ENCODE data around the gene AGPAT3.

AGPAT3 gene

DNA sequence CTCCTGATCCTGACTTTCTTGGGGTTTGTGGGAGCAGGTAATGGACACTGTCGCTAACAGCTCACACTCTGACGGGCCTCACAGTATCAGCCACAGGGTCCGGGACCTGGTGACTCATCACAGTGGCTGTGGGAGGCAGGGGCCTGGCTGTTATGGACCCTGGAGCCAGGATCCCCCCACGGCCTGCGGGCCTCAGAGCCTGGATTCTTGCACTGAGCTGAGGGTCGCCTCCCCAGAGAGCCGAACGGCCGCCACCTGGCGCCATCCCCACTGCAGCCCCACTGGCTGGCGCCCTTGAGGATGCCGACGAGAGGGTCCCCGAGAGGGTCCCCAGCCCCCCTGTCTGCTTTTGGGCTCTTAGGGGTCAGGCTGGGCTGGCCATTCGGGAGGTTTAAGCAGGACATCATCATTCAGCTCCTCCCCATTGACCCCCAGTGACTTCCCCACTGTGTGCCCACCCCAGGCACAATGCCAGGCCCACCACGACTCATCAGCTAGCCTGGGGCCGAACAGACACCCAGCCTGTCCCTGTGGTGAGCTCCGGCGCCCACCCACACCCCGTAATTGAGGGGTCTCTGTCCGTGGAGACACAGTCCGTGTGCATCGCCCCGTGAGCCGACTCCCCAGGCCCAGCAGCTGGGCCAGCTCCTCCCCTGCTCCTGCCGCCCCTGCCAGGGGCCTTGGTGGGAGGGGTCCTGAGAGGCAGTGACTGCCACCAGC, 116.3 kb downstream of the AGPAT3 start:
- TF ChIP-seq ZNF274 (IDR thresholded peaks at IDR 0.05; ENCODE audit: low read depth, low read length) = no peak
- no peak overlapping the region for H3K4me3 ChIP-seq (ENCODE audit: low read length)

DNA sequence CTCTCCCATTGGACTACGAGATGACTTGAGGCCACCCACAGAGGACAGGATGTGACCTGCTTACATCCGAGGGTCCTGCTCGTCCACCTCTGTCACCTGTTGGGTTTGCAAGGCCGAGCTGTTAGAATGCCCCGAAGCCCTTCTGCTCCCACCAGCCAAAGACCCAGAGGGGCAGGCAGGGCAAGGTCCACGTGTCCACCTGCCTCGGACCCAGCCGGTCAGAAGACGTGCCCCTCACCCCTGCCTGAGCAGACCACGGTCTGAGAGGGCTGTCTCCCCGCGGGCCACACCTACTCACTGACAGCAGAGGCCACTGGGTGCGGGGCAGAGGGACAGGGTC, 116.8 kb downstream of the AGPAT3 start:
- no peak for TF ChIP-seq ZNF274 (IDR thresholded peaks at IDR 0.05; ENCODE audit: low read depth, low read length)
- H3K4me3 ChIP-seq (ENCODE audit: low read length) = no peak overlapping the region

DNA sequence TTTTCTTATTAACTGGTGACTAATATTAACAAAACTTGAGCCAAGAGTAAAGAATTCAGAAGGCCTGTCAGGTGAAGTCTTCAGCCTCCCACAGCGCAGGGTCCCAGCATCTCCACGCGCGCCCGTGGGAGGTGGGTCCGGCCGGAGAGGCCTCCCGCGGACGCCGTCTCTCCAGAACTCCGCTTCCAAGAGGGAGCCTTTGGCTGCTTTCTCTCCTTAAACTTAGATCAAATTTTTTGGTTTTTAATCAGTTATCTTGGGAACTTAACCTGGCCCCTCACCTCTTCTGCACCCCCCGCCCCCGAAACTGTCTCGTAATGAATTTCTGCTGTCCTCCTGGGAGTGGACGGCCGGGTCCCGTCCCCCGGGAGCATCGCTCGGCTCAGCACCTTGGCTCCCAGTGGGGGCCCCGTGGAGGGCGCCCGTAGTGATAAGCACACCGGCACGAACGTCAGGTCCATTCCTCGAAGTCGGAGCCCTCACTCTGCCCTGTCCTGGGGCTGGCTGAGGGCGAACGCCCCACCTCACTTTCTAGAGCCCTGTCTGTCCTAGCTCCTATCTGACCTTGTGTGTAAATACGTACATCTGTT, 117.6 kb downstream of the AGPAT3 start:
- no peak overlapping the region for H3K4me3 ChIP-seq (ENCODE audit: low read length)
- TF ChIP-seq ZNF274 (IDR thresholded peaks at IDR 0.05; ENCODE audit: low read depth, low read length) = no peak

DNA sequence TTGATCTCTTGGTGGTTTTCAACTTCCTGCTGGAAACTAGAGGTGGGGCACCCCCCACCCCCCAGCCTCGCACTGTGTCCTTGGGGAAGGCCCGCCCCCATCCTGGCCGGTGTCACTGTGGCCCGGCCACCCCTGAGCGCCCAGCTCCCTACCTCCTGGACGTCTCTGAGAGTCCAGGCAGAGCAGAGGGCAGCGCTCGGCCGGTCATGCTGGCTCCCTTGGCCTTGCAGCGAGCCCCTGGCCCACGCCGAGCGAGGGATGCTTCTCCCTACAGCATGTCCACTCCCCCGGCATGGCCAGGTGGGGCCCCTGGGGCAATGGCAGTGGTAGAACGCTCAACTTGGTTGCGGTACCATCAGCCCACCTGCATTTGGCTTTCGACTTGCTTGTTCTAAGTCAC, 118.4 kb downstream of the AGPAT3 start:
- H3K4me3 ChIP-seq (ENCODE audit: low read length) = no peak overlapping the region
- TF ChIP-seq ZNF274 (IDR thresholded peaks at IDR 0.05; ENCODE audit: low read depth, low read length) = no peak

DNA sequence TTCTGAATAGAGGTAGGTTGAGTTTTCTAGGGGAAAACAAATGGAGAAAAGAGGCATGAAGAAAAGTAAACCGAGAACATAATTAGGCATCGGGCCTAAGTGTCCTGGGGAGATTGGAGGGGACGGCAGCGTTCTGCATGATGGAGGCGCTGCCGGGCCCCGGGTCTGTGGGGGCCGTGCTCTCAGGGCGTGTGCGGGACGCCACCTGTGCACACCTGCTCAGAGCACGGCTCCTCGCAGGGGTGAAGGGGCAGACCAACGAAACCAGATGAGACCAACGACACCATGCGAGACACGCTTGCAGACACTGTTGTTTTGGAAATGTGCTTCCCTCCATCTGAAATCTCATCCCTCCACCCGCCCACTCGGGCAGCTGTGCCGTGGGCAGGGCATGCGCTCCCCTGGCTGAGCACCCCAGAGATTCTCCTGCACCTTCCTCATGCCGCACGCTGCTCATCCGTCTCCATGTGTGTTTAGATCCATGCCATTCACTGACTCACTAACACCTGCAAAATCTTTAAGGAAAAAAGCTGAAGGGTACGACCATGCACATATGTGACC, 118.9 kb downstream of the AGPAT3 start:
- TF ChIP-seq ZNF274 (IDR thresholded peaks at IDR 0.05; ENCODE audit: low read depth, low read length) = no peak
- no peak overlapping the region for H3K4me3 ChIP-seq (ENCODE audit: low read length)

DNA sequence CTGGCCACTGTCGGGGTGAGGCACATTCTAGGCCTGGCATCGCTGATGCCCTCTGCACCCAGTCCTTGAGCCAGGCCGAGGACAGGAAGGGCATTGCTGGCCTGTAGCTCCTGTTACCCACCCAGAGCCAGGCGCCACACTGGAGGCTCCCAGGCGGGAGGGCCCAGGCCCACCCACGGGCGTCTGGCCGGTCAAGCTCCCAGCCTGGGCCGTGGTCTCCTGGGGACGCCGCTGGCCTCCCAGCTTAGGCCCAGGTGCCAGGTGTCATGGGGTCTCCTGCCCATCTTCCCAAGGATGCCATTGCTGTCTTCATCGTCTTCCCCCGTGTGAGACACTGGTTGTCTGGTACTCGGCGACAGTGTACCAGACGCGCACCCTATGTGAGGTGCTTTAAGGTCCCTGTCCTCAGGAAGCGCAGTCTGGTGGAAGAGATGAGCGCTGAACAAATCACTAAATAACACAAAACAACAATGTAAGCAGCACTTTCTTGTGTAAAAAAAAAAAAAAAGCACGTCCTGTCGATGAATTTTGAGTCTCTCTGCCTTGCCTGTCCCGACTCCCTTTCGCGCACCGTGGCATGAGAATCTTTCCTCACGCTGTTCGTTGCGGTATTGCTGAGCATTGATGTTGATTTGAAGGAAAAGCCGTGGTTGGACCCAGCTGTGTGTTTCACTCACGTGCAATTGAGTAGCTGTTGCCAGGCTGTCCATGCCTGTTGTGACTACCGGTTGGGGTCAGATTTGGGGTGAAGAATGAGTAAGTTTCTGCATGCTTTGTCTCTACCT, 120.1 kb downstream of the AGPAT3 start:
- no peak for TF ChIP-seq ZNF274 (IDR thresholded peaks at IDR 0.05; ENCODE audit: low read depth, low read length)
- no peak overlapping the region for H3K4me3 ChIP-seq (ENCODE audit: low read length)

DNA sequence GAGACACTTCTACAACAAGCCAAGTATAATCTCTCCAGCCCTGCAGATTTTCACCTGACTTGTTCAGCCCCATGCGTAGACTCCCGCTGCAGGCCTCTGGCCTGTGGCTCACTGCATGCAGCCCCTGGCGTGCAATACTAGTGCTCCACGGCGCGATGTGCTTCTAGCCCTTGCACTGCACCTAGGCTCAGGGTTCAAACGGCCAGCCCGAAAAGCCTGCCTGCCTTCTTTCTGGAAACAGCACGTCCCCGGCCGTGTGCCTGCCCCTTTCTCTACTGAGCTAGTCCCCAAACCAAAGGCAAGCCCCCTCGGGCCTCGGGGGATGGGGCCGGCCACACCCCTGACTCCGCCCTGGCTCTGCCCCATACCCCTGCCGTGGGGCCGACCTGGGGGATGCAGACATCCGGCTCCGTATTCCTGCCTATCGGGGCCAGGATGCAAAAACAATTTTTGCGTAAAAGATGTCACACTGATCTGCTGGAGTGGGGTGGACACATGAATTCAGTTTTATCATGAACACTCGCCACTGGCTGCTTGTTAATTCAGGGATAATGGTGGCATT, 120.7 kb downstream of the AGPAT3 start:
- no peak for TF ChIP-seq ZNF274 (IDR thresholded peaks at IDR 0.05; ENCODE audit: low read depth, low read length)
- H3K4me3 ChIP-seq (ENCODE audit: low read length) = no peak overlapping the region

DNA sequence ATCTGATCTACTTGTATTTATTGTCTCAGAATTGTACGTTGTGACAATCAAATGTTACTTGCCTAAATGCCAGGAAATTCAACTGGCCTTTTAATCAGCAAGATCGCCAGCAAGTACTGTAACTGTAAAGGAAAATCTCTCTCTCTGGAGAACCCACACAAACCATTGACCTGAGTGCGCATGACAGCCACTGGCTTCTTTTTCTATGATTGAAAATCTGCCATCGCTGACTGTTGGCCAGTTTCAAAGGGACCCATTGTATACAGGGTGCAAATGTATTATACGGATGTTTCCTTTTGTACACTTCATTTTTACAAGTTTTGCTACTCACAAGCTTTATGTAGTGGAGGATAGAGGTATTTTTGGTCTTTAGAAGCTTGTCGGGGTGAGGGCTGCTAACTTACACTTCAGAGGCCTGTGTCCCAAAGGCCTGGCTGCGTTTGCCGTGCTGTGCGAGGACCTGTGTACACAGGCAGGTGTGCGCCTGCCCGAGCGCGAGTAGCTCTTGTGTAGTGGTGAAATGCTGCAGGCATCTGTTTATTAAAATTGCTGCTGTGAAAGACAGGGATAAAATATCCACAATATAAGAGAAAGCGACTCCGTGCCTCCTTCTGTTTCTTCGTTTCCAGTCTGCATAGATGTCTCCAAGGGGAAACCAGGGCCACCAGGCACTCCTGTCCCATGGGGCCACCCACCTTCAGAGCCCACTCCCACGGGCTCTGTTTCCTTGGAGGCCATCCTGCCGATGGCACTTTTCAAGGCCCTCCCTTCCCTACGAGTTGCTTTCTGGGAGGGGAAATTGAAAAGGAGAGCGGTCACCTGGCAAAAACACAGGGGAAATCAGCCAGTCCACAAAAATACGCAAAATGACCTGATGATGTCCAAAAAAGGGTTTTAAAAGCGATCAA, 121.8 kb downstream of the AGPAT3 start:
- no peak overlapping the region for H3K4me3 ChIP-seq (ENCODE audit: low read length)
- TF ChIP-seq ZNF274 (IDR thresholded peaks at IDR 0.05; ENCODE audit: low read depth, low read length) = no peak

DNA sequence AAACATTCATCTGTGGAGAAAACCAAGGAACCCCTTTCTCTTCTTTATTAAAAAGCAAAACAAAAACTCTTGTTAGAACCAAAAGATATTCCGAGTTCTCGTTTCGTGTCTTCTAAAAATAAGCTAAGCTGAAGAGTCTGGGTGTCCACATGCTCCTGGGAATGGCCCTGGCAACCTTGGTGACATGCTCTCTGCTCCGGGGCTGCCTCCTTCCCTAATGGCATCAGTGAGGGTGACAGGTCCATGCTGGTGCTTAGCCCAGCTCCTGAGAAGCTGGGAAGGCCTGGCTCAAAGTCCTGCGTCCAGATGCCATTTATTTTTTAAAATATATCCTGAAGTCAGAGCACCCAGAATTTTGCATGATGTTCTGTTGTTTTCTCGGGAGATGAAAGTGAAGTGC, 122.5 kb downstream of the AGPAT3 start:
- no peak for TF ChIP-seq ZNF274 (IDR thresholded peaks at IDR 0.05; ENCODE audit: low read depth, low read length)
- no peak overlapping the region for H3K4me3 ChIP-seq (ENCODE audit: low read length)

DNA sequence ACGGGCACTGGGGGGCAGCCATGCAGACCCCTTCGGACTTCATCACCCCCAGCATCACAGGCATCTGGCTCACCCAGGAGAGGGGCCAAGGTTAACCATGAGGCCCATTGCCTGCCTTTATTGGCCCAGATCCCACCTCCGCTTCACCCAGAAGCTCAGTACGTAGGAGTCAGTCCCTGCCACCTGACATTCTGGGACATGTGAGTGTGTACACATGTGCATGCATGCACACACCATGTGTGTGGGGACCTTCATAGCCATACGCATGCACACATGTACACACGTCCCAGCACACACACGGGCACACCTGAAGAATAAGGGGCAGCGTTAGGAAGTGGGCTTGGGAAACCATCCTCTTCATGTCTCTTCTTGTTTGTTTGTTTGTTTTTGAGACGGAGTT, 123.0 kb downstream of the AGPAT3 start:
- TF ChIP-seq ZNF274 (IDR thresholded peaks at IDR 0.05; ENCODE audit: low read depth, low read length) = no peak
- H3K4me3 ChIP-seq (ENCODE audit: low read length) = no peak overlapping the region

DNA sequence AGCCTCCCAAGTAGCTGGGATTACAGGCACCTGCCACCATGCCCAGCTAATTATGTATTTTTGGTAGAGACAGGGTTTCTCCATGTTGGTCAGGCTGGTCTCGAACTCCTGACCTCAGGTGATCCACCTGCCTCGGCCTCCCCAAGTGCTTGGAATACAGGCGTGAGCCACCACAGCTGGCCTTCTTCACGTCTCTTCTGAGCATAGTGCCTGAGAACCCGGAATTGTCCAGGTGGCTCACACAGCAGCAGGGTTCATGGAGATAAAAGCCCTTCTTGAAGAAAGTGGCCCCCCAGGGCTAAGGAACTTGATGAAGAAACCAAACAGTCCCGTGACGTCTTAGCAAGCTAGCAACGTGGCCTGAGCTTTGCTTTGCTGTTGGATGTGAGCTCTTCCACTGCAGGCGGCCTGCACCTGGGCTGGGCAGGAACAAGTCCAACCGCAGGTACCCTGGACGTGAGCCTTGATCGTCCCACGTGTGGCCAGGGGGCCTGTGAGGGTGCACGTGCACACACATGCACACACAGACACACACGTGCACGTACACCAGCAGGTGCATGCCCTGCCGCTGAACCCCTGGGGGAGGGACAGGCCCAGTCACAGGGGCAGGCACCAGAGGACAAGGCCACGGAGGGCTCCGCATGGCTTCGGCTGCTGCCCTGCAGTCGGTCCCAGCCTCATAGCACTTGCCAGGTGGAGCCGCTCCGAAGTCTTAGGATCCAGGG, 123.6 kb downstream of the AGPAT3 start:
- TF ChIP-seq ZNF274 (IDR thresholded peaks at IDR 0.05; ENCODE audit: low read depth, low read length) = no peak
- H3K4me3 ChIP-seq (ENCODE audit: low read length) = no peak overlapping the region

DNA sequence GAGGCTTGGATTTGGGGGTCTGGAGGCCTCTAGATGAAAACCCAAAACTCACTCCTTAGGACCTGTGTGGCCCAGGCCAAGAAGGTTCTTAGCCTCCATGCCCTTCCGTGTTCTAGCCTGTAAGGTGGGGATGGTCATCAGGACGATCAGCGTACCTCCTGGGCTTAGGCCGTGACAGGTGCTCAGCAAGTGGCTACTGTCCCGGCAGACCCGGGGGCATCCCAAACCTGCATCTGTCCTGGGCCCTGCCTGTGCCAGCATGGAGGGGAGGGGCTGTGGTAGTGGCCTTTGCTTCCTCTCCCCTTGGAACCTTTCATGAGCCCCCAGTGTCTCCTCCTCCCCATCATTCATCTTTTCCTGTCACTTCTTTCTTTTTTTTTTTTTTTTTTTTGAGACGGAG, 124.4 kb downstream of the AGPAT3 start:
- H3K4me3 ChIP-seq (ENCODE audit: low read length) = no peak overlapping the region
- TF ChIP-seq ZNF274 (IDR thresholded peaks at IDR 0.05; ENCODE audit: low read depth, low read length) = no peak

DNA sequence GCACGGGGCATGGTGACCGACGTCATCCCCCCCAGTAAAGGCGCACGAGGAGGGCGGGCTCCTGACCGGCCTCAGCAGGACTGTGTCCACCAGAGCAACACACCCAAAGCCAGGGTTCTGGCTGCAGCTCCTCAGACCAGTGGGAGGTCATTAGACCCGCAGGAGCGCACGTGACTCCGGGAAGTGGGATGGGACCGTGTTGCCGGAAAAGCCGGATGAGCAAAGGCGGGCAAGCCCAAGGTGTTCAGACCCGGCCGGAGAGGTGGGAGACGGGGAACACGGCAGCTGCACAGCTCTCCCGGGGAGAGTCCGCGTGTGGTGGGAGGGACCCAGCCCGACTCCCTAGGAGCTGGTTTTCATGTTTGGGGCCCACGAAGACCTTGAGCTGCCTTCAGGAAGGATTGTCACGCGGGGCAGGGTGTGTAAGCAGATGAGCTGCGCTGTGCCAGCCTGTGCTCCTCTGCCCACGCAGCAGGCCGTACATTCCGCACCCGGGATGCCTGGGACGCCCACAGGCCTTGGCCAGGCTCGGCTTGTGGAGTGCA, 126.5 kb downstream of the AGPAT3 start:
- no peak overlapping the region for H3K4me3 ChIP-seq (ENCODE audit: low read length)

More for the DNA sequence above, 126.5 kb downstream of the AGPAT3 start:
- no peak for TF ChIP-seq ZNF274 (IDR thresholded peaks at IDR 0.05; ENCODE audit: low read depth, low read length)
